Fibroblast of mammary gland (primary cell): Measurements from ENCODE around the gene COCH.

Experiments
- DNase-seq: peaks from one replicate; pipeline ENCODE4 v3.0.0-alpha.2; 2010; ENCODE audit warnings: low read depth
- H3K4me3 ChIP-seq: 2 replicates; pipeline ENCODE4 v1.5.1; 2011; ENCODE audit warnings: low read depth, mild to moderate bottlenecking, low read length, moderate library complexity; ENCODE audit not compliant: control insufficient read depth
- CTCF ChIP-seq: conservative IDR thresholded peaks from 2 replicates; pipeline ENCODE4 v1.5.1; 2011; ENCODE audit warnings: low read depth, low read length, inconsistent platforms; ENCODE audit not compliant: control insufficient read depth, insufficient read depth

Gene COCH

GRCh38 chr14:30861200-30861599 lies 13.2 kb upstream of the COCH start:
- no peak overlapping the region for H3K4me3 ChIP-seq
- TF ChIP-seq CTCF = no peak
- no peak for DNase-seq

GRCh38 chr14:30864934-30865333 lies 9.4 kb upstream of the COCH start:
- no peak for TF ChIP-seq CTCF
- no peak for DNase-seq
- no peak overlapping the region for H3K4me3 ChIP-seq

GRCh38 chr14:30868736-30869135 lies 5.6 kb upstream of the COCH start:
- TF ChIP-seq CTCF = no peak
- no peak for DNase-seq
- no peak overlapping the region for H3K4me3 ChIP-seq

GRCh38 chr14:30869551-30870155 lies 4.7 kb upstream of the COCH start:
- no peak overlapping the region for H3K4me3 ChIP-seq
- no peak for TF ChIP-seq CTCF
- no peak for DNase-seq

GRCh38 chr14:30872602-30873001 lies 1.8 kb upstream of the COCH start:
- no peak for TF ChIP-seq CTCF
- H3K4me3 ChIP-seq = no peak overlapping the region
- DNase-seq = no peak

- DNase-seq = no peak
- no peak overlapping the region for H3K4me3 ChIP-seq
- TF ChIP-seq CTCF = no peak
Observed at GRCh38 chr14:30873308-30874119, 845 bp upstream of the COCH start.
